ENCODE measurements around the gene PRIM2. TPM values are rescaled to one million over a fixed set of nuclear protein-coding genes. Genes with fewer than 3 reads are reported as not detected.
"Not testable (repeated sequence)": the region's sequence is repeated elsewhere in the genome, so short reads cannot be mapped to it uniquely, and the experiment has no call there.

PRIM2 gene
- total RNA-seq, 1 donor from 2014 or later, result 19.7 TPM

DNA sequence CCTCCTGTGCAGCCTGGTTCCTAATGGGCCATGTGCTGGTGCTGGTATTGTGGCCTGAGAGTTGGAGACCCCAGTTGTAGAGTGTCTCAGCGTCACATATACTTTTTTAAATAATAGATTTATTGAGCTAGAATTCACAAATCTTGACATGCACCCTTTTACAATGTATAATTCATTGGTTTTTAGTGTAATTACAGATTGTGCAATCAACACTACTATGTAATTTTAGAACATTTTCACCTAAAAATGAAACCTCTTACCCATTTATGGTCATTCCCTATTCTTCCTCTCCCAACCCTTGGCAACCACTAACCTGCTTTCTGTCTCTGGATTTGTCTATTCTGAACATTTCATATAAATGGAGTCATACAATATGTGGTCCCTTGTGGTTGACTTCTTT is 10.6 kb downstream of the PRIM2 start:
- intact Hi-C loops (cut with micrococcal nuclease), result no loop called here
- Mint-ChIP-seq H3K4me1 (no peaks in the 10 kb centered on the region), H3K9me3 (peaks cover 20% of the 10 kb centered on the region), H3K27ac (no peak overlapping the region), H3K36me3 (ENCODE audit: low read depth) (peaks cover 78% of the 10 kb centered on the region), H3K4me3 (no peak overlapping the region), H3K27me3 (no peaks in the 10 kb centered on the region)
- TF ChIP-seq, protein P1, sequence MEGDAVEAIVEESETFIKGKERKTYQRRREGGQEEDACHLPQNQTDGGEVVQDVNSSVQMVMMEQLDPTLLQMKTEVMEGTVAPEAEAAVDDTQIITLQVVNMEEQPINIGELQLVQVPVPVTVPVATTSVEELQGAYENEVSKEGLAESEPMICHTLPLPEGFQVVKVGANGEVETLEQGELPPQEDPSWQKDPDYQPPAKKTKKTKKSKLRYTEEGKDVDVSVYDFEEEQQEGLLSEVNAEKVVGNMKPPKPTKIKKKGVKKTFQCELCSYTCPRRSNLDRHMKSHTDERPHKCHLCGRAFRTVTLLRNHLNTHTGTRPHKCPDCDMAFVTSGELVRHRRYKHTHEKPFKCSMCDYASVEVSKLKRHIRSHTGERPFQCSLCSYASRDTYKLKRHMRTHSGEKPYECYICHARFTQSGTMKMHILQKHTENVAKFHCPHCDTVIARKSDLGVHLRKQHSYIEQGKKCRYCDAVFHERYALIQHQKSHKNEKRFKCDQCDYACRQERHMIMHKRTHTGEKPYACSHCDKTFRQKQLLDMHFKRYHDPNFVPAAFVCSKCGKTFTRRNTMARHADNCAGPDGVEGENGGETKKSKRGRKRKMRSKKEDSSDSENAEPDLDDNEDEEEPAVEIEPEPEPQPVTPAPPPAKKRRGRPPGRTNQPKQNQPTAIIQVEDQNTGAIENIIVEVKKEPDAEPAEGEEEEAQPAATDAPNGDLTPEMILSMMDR (IDR thresholded peaks at IDR 0.05), result no peak
- DNase-seq, result no peak
- POLR2A ChIA-PET, result no interaction called here
- ATAC-seq (ENCODE audit: low read depth), result no peak
- CTCF ChIA-PET, result no interaction called here

DNA sequence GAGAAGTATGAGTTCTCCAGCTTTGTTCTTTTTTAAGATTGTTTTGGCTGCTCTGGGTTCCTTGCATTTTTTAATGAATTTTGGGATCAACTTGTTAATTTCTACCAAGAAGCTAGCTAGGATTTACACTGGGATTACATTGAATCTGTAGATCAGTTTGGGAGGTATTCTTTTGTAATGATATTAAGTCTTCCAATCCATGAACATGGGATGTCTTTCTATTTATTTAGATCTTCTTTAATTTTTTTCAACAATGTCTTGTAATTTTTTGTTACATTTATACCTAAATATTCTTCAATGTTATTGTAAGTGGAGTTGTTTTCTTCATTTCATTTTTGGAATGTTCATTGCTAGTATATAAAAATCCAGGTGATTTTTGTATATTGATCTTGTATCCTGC is 12.5 kb downstream of the PRIM2 start:
- Mint-ChIP-seq H3K27me3 (no peaks in the 10 kb centered on the region), H3K36me3 (ENCODE audit: low read depth) (peaks cover 80% of the 10 kb centered on the region), H3K4me1 (no peaks in the 10 kb centered on the region), H3K4me3 (no peak overlapping the region), H3K27ac (no peak overlapping the region), H3K9me3 (peaks cover 20% of the 10 kb centered on the region)
- ChIA-PET POLR2A (no interaction called here), CTCF (interaction anchor here (1.0 kb wide), 1 partner anchor 425 kb away, joined by 3 read pairs; no protein-coding TSS in a partner anchor)
- intact Hi-C loops (cut with micrococcal nuclease), result no loop called here
- TF ChIP-seq, protein P1 (IDR thresholded peaks at IDR 0.05), result no peak
- DNase-seq (no peak), ATAC-seq (ENCODE audit: low read depth) (no peak)

DNA sequence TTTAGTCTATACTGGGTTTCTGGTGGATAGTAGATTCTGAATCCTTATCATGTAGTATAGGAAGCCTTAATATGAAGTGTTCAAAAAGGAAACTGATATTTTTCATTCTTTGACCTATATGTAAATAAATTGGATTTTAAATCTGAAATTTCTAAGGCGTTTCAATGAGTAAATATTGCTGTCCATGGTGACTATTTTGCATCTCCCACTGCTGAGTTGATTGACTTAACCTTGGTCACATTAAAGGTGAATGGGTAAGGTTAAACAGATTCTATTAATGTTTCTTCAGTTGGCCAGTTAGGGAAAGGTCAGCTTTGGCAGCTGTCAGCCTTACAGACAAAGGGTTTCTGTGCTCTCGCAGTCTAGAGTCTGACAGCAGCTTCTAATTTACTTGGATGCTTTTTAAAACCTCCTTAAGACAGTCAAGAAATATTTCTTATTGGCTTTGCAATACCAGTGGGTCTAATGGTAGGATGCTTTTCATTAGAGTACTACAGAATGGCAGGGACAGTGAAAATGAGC is 24.8 kb downstream of the PRIM2 start:
- TF ChIP-seq, protein P1 (IDR thresholded peaks at IDR 0.05), result no peak
- Mint-ChIP-seq H3K27ac (no peak overlapping the region), H3K4me3 (no peak overlapping the region), H3K9me3 (peaks cover 2% of the 10 kb centered on the region), H3K4me1 (no peaks in the 10 kb centered on the region), H3K36me3 (ENCODE audit: low read depth) (peaks cover 9% of the 10 kb centered on the region), H3K27me3 (no peaks in the 10 kb centered on the region)
- DNase-seq, result no peak
- CTCF ChIA-PET, result no interaction called here
- POLR2A ChIA-PET, result no interaction called here
- ATAC-seq (ENCODE audit: low read depth), result no peak
- intact Hi-C loops (cut with micrococcal nuclease), result no loop called here

DNA sequence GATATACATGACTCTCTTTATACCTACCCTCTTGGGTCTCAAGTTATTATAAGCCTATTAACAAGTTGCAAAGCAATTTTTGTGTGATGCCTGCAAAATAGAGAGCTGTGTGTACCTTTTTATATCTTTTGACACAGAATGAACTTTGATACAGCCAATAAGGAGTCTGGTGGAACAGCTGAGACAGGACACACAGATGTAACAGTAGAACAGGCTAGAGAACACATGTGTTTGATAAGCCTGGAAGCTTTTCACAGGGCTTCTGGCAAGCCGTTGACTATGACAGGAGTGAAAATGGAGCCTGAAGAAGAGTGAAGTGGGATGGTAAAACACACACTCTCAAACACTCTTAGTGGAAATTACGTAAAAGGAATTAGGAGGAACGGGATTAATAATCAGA is 25.9 kb downstream of the PRIM2 start:
- H3K27ac Mint-ChIP-seq; POLR2A ChIA-PET; DNase-seq; CTCF ChIA-PET; H3K4me3 Mint-ChIP-seq; H3K4me1 Mint-ChIP-seq; H3K9me3 Mint-ChIP-seq; ATAC-seq (ENCODE audit: low read depth); H3K36me3 Mint-ChIP-seq (ENCODE audit: low read depth); intact Hi-C loops (cut with micrococcal nuclease); H3K27me3 Mint-ChIP-seq: not testable (repeated sequence)

DNA sequence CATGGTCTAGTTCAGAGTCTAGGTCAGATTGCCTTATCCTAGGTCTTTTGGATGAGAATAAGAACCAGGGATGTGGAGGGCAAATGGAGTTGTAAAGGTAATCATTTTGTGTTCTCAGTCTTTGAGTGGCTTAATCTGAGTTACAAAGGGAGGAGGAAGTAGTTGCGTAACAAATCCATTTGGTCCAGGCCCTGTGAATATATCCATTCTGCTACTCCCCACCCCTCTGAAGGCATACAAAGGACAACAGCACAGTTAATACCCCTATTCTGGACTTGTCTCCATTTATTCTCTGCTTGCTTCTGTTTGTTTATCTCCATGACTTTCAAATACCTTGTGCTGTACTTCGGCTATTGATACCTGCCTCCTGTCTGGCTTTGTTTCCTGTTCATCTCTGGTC is 29.3 kb downstream of the PRIM2 start:
- H3K4me3 Mint-ChIP-seq; H3K9me3 Mint-ChIP-seq; DNase-seq; CTCF ChIA-PET; H3K27ac Mint-ChIP-seq; POLR2A ChIA-PET; intact Hi-C loops (cut with micrococcal nuclease); H3K27me3 Mint-ChIP-seq; H3K36me3 Mint-ChIP-seq (ENCODE audit: low read depth); ATAC-seq (ENCODE audit: low read depth): not testable (repeated sequence)
- peaks cover 17% of the 10 kb centered on the region for H3K4me1 Mint-ChIP-seq

DNA sequence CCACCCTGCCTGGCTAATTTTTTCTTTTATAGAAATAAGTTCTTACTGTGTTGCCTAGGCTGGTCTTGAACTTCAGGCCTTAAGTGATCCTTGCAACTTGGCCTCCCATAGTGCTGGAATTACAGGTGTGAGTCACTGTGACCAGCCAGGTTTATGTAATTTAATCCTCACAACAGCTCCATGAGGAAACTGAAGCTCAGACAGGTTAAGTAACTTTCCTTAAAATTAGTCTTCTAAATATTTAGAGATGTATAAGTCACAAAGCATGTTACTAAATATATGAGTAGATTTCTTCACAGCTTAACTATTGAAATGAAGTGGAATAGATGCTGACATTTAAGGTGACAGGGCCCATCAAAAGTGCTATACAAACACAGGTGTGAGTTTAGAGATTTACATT is 30.2 kb downstream of the PRIM2 start:
- H3K36me3 Mint-ChIP-seq (ENCODE audit: low read depth); H3K27ac Mint-ChIP-seq; H3K27me3 Mint-ChIP-seq; H3K4me3 Mint-ChIP-seq; POLR2A ChIA-PET; intact Hi-C loops (cut with micrococcal nuclease); DNase-seq; ATAC-seq (ENCODE audit: low read depth); CTCF ChIA-PET; H3K9me3 Mint-ChIP-seq: not testable (repeated sequence)
- peaks cover 17% of the 10 kb centered on the region for H3K4me1 Mint-ChIP-seq

DNA sequence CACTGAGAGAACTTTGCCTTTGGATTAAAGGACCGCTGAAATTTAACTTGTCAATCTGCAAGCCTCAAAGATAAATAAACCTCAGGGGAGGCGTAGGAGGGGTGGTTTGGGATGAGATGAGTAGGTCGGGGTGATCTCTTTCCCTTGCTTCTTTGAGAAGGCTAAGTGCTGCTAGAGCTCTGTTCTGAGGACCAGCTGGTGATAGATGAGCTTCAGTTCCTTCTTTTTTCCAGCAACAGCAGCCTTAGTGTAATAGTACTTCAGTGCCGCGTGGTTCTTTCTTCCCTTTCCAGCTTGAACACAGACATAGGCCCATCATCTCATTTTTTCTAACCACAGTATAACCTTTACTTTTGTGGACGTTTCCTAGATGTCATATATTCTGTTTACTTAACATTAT is 33.0 kb downstream of the PRIM2 start:
- H3K9me3 Mint-ChIP-seq; H3K27ac Mint-ChIP-seq; H3K36me3 Mint-ChIP-seq (ENCODE audit: low read depth); intact Hi-C loops (cut with micrococcal nuclease); CTCF ChIA-PET; H3K4me3 Mint-ChIP-seq; POLR2A ChIA-PET; ATAC-seq (ENCODE audit: low read depth); H3K27me3 Mint-ChIP-seq; DNase-seq: not testable (repeated sequence)
- H3K4me1 Mint-ChIP-seq, result peaks cover 17% of the 10 kb centered on the region

DNA sequence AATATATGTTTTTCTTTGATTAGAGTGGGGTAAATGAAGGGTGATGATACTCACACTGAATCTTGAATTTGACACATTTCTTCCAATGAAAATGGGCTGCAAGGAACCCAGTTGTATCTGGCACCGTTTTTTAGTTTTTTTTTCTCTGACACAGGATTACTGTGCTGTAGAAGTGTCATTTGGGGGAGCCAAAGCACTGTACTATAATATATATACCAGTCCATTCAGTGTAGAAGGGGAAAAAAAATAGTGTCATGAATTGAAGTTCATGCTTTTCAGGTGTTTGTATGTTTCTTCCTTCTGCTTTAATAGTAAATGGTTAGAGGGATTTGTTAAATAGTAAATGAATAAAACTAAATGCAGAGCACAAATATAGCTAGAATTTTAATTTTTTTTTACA is 35.2 kb downstream of the PRIM2 start:
- not testable (repeated sequence) for ATAC-seq (ENCODE audit: low read depth); H3K4me3 Mint-ChIP-seq; H3K27ac Mint-ChIP-seq

DNA sequence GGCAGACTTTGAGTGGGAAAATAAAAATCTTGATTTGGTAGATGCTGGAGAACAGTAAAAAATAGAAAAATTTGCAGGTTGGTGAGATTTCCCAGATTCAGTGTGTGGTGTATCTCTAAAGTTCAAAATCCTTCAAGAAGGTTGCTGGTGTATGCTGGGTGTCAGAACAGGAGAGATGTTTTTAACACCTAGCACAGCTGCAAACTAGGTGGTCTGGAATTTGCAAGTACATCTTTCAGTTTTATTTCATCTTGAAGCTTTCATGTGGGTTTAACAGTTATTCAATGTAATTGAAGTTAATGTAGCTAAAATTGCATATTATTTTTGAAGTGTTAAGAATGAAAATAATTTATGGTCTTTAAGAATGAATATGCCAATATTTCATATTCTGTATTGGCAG is 40.9 kb downstream of the PRIM2 start:
- H3K27me3 Mint-ChIP-seq; H3K4me1 Mint-ChIP-seq; ATAC-seq (ENCODE audit: low read depth); DNase-seq; POLR2A ChIA-PET; H3K4me3 Mint-ChIP-seq; H3K9me3 Mint-ChIP-seq; CTCF ChIA-PET; H3K27ac Mint-ChIP-seq; intact Hi-C loops (cut with micrococcal nuclease); H3K36me3 Mint-ChIP-seq (ENCODE audit: low read depth): not testable (repeated sequence)

More for the DNA sequence above, 35.2 kb downstream of the PRIM2 start:
- CTCF ChIA-PET; H3K27me3 Mint-ChIP-seq; POLR2A ChIA-PET; intact Hi-C loops (cut with micrococcal nuclease); H3K36me3 Mint-ChIP-seq (ENCODE audit: low read depth); DNase-seq; H3K9me3 Mint-ChIP-seq: not testable (repeated sequence)
- H3K4me1 Mint-ChIP-seq, result peaks cover 17% of the 10 kb centered on the region

DNA sequence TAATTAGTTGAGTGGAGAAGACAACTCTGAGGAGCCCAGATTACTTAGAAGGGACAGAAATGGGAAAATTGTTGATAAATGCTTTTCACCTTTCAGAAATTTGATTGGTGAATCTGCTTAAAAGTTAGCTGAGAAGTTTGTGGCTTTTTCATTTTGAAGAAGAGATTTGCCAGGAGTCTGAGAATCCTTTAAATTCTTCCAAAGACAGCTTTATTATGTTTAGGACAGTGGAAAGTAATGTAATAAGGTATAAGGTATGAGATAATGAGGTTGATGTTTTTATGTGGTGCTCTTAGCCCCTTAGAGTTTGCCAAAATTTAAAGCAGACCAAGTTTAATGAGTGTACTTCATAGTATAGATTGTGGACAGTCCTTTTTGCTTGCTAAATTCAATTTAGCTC is 42.3 kb downstream of the PRIM2 start:
- H3K9me3 Mint-ChIP-seq; CTCF ChIA-PET; H3K36me3 Mint-ChIP-seq (ENCODE audit: low read depth); H3K27ac Mint-ChIP-seq; ATAC-seq (ENCODE audit: low read depth); H3K4me1 Mint-ChIP-seq; intact Hi-C loops (cut with micrococcal nuclease); H3K27me3 Mint-ChIP-seq; POLR2A ChIA-PET; H3K4me3 Mint-ChIP-seq; DNase-seq: not testable (repeated sequence)

All from activated B cell treated with CpG ODN at 0.5 μM for 24 hours (primary cell).